Activated CD4-positive, alpha-beta T cell treated with anti-CD3 and anti-CD28 coated beads, Interleukin-2, amount 50 U/mL, for 48 hours (primary cell): ENCODE measurements around the gene XPR1.

Experiments
- DNase-seq, 2 experiments: peaks; one replicate each; pipeline ENCODE4 v3.0.0-alpha.2; 2020

XPR1 gene

DNA sequence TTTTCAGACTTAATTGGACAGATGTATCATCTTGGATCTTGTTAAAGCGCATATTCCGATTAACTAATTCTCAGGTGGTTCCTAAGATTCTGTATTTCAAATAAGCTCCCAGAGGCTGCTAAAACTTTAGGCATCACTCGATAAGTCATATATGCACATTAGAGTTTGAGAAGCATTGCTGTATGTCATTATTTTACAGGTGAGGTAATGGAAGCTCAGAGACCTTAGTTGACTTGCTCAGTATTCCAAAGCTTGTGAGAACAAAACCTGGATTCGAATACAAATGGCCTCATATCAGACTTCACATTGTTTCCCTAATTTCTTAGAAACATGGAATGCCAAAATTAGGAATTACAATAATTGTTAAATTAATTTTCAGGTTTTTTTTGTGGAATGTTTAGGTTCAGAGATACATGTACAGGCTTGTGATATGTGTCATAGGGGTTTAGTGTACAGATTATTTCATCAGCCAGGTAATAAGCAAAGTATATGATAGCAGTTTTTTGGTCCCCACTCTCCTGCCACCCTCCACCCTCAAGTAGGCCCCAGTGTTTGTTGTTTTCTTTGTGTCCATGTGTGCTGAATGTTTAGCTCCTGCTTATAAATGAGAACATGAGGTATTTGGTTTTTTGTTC lies 96.8 kb downstream of the XPR1 start:
- DNase-seq: no peak

DNA sequence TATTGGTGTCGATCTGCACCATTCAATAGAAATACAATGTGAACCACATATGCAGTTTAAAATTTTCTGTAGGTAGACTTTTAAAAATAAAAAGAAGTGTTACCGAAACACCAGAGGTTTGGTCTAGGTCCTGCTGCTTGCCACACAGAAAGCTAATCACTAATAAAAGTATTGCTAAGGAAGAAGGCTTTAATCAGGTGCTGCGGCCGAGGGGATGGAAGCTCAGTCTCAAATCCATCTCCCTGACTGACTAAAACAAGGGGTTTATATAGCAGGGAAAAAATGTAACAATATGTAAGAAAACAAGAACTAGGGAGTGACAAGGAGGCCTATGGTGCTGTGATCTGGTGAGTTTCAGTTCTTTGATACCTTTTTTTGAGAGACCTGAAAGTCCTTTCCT lies 99.3 kb downstream of the XPR1 start:
- no peak for DNase-seq

GRCh38 chr1:180732866-180733265 lies 101.0 kb downstream of the XPR1 start:
- no peak for DNase-seq

GRCh38 chr1:180734366-180734765 lies 102.5 kb downstream of the XPR1 start:
- DNase-seq: no peak

DNA sequence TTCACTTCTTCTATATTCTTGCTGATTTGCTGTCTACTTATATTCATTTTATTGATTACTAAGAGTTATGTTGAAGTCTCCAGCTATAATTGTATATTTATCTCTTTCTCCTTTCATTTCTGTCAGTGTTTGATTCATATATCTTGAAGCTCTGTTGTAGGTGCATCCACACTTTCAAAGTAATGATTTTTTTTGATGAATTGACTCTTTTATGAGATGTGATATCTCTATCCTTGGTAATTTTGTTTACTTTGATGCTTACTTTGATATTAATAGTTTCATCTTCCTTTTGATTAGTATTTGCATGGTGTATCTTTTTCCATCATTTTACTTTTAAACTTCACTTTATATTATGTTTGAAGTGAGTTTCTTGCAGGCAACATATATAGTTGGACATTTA lies 110.8 kb downstream of the XPR1 start:
- DNase-seq: no peak

DNA sequence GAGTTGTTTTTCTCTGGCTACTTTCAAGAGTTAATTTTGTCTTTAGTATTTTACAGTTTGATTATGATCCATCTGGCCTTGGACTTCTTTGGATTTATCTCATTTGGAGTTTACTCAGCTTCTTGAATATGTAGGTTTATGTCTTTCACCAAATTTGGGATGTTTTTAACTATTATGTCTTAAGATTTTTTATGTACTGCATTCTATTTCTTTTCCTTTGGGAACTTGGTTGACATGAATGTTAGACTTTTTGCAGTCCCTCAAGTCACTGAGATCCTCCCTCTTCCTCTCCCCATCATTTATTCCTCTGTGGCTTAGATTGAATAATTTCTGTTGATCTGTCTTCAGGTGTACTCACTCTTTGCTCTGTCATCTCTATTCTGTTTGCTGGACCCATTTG lies 112.0 kb downstream of the XPR1 start:
- DNase-seq: no peak

GRCh38 chr1:180745098-180745497 lies 113.3 kb downstream of the XPR1 start:
- no peak for DNase-seq

GRCh38 chr1:180751921-180752320 lies 120.1 kb downstream of the XPR1 start:
- DNase-seq: no peak

GRCh38 chr1:180754453-180754852 lies 122.6 kb downstream of the XPR1 start:
- DNase-seq: no peak

GRCh38 chr1:180757657-180758056 lies 125.8 kb downstream of the XPR1 start:
- no peak for DNase-seq

- no peak for DNase-seq
Observed at GRCh38 chr1:180762796-180763195, 131.0 kb downstream of the XPR1 start.

- no peak for DNase-seq
Observed at GRCh38 chr1:180765151-180765550, 133.3 kb downstream of the XPR1 start.

DNA sequence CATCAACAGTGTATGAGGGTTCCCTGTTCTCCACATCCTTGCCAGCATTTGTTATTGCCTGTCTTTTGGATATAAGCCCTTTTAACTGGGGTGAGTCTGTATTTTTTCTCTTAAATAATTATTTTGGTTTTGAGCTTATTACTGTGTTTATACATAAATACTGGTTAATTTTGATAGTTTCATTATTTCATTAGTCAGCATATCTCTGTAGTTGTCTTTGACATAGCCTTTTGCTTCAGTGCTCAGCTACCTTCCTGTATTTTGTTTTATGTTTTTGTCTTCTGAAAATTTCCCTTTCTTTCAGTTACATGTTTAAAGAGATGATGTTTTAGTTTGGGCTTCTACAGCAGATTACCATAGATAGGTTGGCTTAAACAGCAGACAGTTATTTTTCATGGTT lies 138.1 kb downstream of the XPR1 start:
- no peak for DNase-seq

DNA sequence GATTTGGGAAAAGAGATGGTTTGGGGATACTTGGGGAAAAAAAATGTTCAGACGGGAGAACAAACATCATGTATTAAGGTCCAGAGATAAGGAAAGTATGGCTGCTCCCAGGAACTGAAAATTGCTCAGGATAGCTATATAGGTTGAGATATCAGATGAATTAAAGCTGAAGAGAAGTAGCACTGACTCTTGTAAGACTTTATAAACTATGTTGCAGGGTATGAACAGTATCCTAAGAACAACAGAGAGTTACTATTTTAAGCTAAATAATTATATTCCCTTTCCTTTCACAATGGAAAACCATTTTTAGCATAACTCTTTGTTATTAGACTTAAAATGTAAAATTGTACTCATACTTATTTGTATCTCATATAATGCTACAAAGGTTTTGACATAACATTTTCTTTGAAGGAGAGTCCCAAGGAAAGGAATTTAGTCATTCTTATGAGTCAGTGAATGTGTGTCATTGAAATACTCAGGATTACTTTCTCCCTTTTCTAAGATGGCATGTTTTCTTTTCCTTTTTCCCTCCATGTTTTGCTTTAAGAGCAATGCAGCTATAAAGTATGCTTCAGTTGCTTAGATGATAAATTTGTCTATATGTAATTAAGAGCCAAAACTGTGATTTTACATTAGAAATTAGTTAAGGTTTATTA lies 141.5 kb downstream of the XPR1 start:
- no peak for DNase-seq

DNA sequence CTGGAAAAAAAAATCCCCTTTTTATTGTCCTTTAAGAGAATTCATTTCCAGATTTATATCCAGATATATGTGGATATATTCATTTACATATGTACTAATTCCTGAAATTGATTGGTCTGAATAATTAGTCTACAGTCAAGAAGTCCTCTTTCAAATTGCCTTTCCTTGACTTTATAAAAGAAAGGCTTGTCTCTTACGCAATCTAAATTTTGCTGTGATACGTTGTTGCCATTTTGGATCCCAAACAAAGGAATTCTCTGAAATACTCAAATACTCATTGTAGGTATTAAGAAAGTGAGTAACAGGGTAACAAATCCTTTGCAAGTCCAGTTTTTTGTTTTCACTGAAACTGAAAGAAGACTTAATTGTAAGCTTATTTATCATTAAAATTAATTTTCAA lies 144.0 kb downstream of the XPR1 start:
- no peak for DNase-seq

- no peak for DNase-seq
Observed at GRCh38 chr1:180777072-180777689, 145.4 kb downstream of the XPR1 start.

GRCh38 chr1:180778782-180779398 lies 147.1 kb downstream of the XPR1 start:
- no peak for DNase-seq

DNA sequence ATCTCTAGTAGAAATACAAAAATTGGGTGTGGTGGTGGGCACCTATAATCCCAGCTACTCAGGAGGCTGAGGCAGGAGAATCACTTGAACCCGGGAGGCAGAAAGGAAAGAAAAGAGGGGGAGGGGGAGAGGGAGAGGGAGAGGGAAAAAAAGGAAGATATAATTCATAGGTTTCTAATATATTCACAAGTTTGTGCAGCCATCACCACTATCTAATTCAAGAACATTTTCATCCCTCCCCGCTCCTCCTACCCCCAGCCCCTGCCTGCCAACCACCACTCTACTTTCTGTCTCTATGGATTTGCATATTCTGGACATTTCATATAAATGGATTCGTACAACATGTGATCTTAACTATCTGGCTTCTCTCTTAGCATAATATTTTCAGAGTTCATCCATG lies 147.8 kb downstream of the XPR1 start:
- no peak for DNase-seq

DNA sequence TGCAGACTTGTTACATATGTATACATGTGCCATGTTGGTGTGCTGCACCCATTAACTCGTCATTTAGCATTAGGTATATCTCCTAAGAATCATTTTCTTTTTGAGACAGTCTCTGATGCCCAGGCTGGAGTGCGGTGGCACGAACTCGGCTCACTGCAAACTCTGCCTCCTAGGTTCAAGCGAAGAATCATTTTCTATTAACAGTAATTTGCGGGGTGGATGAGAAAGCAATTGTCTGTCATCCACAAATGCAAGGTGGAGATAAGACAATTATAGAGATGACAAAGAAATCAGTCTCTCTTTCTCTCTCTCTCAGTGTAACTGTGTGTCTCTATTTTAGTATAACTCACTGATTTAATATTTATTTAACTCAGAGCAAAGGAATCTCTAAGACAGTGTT lies 149.9 kb downstream of the XPR1 start:
- no peak for DNase-seq

GRCh38 chr1:180785291-180785690 lies 153.5 kb downstream of the XPR1 start:
- no peak for DNase-seq

- DNase-seq: no peak
Observed at GRCh38 chr1:180785887-180786286, 154.1 kb downstream of the XPR1 start.

- DNase-seq: no peak
Observed at GRCh38 chr1:180786624-180787023, 154.8 kb downstream of the XPR1 start.

DNA sequence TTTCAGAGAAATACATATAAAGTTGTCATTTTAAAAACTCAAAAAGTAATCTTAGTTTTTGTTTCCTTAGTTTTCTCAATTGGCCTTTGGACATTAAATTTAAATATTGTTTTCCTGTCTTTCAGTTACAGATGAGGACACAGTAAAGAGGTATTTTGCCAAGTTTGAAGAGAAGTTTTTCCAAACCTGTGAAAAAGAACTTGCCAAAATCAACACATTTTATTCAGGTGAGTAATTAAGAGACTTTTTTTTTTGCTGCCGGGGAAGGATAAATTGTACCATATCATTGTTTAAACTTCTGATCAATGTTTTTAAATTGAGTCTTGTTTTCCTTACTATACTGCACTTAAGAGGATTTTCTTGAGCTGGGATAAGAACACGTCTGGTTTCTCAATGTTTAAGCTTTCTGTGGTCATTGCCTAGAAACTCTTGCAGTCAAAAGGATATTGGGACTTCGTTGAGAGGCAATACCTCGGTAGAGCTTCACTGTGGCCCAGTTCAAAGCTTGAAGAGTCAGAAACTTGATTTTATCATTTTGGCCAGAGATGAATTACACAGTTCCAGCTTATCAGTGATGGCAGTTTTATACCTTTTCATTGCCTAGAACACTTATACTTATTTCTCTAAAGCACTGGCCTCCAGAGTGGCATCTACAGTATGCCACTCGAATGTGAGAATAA lies 155.9 kb downstream of the XPR1 start:
- DNase-seq: no peak

GRCh38 chr1:180789460-180789859 lies 157.6 kb downstream of the XPR1 start:
- DNase-seq: no peak
